HPDE6-E6E7 (cell line): Measurements from ENCODE around the gene GOLGA6L2.
"Not testable (repeated sequence)": the region's sequence is repeated elsewhere in the genome, so short reads cannot be mapped to it uniquely, and the experiment has no call there.

ENCODE experiments used
- DNase-seq: peaks from one replicate; pipeline ENCODE4 v3.0.0; 2011; ENCODE audit warnings: missing footprints; ENCODE audit errors: extremely low spot score

The GOLGA6L2 gene

DNA sequence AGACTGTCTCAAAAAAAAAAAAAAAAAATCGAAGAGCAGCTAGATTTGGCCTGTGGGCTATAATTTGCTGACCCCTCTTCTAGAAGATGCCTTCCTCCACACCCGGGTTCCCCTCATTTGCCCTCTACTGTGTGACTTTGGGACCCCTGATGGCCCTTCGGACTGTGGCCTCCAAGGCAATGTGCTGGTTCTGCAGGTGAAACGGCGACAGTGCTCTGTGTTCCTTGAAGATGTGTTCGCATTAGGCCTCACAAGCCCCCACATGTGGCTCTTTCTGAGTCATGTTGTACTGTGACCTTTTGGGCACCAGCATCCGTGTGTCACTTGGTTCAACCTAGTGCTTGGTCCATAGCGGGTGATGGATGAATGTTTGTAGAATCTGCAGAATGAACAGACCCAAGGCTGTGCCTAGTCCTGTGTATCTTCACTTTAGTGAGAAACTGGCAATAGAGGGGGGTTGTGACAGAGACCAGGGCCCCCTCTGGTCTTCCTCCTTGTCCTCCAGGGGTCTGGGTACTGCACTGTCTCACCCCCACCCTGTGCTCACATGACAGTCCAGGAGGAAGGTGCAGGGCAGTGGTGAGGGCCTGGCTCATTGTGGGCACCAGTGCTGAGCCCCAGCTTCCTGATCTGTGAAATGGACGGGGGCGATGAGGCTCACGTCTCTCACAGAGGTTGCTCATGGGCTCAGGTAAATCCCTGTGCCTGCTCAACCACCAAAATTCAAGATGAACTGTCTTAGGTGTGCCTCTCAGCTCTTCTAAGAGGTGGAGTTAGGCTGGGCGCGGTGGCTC is 22.7 kb downstream of the GOLGA6L2 start:
- DNase-seq: no peak

DNA sequence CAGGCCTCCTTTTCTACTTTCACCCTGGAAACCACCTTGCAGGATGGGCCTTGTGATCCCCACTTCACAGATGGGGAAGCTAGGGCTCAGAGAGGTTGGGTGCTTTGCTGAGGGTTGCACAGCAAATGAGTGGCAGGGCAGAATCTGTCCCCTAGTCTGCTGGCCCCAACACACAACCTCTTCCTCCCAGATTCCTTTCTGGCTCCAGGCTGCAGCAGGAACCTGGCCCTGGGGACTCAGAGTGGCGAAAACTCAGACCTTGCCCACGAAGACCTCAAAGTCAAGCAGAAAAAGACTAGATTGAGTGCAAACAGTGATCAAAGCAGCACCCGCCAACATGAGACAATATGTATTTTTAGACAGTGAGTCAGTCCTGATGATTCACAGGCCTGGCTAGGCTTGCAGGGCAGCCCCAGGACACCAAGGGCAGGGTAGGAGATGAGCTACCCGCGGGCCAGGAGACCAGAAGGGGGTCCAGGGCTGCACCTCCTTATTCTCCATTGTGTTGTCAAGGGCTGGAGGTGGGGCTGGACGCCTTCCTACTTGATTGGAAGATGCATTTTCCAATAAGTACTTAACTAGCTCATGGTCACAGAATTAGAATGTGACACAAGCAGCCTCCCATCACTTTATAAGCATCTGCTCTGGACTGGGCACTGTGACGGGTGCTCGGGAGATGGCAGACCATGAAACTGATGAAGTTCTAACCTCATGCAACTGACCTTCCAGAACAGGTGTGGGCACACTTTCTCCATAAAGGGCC is 23.9 kb downstream of the GOLGA6L2 start:
- DNase-seq: no peak

DNA sequence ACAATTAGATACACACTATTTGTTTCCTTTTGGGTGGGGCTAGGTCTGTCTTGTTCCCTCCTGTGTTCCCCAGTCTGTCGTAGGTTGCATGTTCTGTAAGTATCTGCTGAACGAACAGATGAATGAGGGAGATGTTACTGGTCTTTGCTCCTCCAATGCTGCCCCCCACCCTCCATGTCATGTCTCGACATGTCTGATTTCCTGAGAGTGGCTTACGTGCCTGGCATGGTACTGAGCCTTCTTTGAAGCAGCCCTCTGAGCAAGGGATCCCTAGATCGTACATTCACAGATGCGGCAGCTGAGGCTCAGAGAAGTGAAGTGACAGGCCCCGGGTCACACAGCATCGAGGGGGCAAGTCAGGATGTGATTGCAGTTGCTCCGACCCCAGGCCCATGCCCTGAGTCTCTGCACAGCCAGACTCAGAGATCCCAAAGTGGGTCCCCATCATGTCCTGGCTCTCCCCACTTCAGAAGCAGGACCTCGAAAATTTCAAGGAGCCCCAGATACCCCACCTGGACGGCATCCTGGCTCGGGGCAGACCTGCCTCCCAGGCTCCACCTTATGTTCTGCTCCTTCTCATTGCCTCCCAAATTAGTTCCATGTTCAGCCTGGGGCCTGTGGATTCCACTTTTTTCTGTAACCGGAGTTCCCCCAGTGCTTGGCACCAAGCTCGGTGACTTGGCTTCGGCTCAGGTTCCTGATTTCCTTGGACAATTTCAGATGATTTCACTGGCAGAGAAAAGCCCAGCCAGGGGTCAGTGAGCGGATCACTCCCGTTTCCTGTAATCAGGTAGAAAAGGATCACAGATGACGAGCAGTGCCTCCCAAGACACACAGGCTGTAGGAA is 24.7 kb downstream of the GOLGA6L2 start:
- no peak for DNase-seq

DNA sequence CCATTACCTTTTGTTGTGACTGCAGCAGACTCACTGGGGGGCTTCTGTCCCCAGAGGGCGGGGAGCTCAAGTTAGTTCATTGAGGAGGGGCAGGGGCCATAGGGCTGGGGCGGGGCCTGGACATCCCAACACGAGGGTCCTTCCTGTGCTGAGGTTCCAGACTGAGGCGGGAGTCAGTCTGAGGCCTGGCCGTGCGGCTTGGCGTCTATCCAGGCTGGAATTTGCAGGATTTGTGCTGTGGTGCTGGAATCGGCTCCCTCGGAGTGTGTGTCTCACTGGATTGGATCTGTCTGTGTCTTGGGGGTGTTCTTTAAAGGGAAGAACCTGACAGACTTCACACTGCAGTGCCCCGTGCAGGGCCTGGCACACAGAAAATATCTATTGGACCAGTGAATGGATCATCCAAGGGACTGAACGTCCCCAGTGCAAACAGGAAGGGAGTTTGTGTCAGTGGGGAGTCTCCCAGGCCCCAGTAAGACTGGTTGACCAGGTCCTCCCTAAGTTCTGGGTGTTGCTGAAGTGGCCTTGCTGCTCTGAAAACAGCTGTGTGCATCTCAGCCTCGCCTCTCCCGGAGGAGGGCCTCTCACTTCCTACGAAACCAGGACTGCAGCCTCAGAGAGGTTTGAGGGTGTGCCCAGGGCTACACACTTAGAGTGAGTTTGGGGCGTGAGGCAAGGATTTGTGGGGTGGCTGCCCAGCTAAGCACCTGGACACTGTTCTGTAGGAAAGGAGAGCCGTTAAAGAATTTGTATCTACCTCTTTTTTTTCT is 26.1 kb downstream of the GOLGA6L2 start:
- DNase-seq: no peak

DNA sequence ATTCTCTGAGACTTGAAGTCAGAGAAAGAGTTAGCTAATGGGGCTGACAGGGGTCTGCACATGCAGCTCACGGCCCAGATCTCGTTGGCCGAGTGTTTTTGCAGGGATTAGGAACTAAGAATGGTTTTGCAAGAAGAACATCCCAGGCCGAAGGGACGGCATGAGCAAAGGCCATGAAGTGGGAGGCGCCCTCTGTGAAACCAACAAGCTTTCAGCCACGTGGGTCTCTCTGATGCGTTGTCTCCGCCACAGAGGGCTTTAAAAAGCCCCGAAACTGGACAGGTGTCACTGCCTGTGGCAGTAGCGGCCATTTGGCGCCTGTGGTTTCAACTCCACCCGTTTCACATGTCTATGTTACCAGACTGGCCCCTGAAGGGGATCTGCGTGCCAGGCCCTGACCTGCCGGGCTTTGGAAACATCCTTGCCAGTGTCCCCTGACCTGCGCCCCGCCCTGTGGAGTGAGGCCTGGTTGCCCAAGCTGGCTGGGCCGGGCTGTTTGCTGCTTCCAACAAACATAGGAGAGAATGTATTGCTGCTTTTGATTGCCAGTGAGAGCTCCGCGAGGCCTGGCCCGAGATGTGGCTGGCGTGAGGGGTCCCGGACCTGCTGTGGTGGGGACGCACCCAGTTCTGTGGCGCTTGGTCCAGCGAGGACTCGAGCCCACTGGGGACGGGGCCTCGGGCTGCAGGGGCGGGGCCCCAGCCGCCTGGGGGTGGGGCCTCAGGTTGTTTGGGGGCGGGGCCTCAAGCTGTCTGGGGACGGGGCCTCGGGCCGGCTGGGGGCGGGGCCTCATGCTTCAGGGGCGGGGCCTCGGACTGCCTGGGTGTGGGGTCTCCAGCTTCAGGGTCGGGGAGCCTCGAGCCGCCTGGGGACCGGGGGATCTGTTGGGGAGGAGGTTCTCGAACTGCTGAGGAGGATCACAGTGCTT is 30.4 kb downstream of the GOLGA6L2 start:
- no peak for DNase-seq

DNA sequence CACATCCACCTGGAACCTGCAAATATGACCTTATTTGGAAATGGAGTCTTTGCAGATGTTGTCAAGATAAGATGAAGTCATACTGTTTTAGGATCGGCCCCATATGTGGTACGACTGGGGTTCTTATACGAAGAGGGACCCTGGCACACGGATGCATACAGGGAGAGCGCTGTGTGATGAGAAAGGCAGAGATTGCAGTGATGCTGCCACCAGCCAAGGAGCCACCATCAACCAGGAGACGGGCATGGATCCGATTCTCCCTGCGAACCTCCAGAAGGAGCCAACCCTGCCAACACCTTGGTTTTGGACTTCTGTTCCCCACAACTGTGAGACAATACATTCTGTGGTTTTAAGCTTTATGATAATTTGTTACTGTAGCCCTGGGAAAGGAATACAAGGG is 31.2 kb downstream of the GOLGA6L2 start:
- DNase-seq: not testable (repeated sequence)

DNA sequence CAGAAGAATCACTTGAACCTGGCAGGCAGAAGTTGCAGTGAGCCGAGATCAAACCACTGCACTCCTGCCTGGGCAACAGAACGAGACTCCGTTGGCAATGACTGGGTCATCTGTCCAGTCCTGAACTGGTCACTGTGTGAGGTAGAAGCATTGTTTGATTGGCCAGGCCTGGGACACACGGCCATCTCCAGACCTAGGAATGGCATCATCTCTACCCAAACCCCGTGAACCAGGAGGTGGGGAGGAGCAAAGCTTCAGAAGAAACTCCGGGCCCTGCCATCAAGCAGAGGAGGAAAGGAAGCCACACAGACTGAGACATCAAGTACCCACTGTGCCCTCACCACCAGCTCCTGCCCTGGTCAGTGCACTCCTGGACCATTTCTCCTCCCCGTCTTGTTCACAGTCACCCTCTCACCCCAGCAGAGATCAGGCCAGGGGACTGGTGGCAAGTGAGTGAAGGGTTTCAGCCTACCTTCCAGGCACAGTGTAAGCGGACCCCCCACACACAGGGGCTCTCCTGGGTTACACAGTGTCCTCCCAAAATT is 31.6 kb downstream of the GOLGA6L2 start:
- no peak for DNase-seq

DNA sequence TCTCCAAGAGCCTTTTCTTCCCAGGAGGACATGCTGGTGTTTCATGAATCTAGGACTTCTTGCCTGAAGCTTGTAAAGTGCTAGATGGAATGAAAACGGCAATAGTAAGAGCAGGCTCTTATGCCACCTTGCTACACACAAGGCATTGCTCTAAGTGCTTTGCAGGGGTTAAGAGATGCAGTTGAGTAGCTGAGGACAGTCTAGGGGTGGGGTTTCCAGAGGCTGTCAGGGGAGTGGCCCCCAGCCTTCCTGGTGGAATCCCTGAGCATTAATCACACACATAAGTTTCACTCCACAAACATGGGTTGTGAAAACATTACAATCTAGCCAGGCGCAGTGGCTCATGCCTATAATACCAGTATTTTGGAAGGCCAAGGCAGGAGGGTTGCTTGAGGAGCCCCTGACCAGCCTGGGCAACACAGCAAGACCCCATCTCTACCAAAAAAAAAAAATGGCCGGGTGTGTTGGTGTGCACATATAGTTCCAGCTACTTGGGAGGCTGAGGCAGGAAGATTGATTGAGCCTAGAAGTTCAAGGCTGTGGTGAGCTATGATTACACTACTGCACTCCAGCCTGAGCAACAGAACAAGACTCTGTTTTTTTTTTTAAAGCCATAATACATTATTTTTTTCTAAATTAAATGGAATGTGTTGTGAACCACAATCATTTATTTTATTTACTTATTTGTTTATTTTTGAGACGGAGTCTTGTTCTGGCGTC is 34.0 kb downstream of the GOLGA6L2 start:
- DNase-seq: not testable (repeated sequence)

DNA sequence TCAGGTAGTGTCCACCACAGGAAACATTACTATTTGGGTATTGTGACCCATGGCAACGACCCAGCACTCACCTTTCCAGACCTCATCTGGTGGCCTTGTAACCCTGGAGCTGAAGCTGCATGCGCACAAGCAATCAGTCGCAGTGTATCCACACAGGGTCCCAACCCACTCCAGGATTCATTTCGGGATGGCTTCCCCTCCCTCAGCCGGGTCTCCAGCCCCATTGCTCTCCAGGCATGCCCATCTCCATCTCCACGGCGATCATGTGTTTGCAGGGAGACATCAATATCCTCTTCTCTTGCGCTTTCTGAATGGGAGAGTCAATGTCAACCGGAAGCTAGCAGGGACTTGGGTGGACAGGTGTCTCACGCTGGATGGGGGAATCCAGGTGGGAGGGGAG is 35.2 kb downstream of the GOLGA6L2 start:
- no peak for DNase-seq

DNA sequence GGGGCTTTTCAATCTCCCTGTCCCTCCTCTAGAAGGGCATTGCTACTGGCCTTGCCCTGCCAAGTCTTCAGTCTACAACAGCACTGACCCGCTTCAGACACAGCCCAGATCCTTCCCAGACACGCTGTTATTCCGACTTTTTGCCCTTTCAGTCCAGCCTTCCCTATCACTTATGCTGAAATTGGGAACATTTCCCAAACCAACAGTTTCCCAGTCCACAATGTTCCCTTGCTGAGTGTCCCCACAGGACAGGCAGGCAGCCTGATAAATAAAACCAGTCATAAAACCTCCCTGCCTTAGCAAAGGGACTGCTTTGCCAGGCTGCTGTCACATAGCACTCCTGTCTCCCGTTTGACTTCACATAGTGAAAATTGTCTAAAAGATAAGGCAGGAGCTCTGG is 43.5 kb downstream of the GOLGA6L2 start:
- no peak for DNase-seq

DNA sequence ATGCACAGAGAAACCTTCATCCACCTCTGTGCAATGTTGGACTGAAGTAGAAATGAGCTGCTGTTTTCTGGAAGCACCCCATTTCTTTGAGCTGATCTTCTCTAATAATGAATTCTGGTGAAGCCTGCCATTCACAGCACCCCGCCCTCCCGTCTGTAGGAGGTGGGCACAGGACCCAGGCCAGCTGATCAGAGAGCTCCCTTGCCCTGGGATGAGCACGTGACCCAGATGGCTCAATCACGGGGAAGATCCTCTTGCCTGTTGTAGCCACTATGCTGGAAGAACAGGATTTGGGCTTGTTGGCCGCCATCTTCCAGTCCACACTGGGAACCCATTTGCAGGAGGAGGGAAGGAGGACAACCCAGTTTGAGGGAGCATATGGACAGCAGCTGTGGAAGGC is 44.5 kb downstream of the GOLGA6L2 start:
- DNase-seq: no peak

DNA sequence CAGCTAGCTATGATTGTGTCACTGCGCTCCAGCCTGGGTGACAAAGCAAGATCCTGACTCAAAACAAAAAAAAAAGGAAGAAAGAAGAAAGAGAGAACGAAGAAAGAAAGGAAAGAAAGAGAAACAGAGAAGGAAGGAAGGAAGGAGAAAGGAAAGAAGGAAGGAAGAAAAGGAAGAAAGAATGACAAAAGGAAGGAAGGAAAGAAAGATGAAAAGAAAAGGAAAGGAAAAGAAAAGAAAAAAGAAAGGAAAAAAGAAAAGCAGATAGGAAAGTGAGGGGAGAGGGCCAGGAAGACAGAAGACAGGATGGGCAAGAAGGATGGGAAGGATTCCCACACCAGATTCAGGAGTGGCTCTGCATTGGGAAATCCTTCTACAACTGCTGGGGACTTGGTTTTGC is 44.9 kb downstream of the GOLGA6L2 start:
- DNase-seq: no peak

DNA sequence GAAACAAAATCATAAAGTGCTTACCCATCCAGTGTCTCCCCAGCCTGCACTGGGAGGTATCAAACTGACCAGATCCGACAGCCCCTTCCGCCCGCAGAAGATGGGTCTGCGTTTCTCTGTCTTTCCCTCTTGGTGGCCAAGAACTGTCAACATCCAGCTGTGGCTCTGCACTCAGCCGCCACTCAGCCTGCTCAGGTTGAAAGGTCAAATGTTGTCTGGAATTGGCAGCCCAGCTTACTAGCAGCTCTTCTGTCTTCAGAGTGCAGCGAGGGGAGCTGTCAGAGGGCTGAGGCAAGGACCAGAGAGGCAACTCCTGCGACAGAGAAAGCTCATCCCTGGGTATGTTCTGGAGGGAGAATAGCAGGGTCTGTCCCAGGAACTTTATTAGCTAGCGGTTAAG is 45.4 kb downstream of the GOLGA6L2 start:
- DNase-seq: no peak

DNA sequence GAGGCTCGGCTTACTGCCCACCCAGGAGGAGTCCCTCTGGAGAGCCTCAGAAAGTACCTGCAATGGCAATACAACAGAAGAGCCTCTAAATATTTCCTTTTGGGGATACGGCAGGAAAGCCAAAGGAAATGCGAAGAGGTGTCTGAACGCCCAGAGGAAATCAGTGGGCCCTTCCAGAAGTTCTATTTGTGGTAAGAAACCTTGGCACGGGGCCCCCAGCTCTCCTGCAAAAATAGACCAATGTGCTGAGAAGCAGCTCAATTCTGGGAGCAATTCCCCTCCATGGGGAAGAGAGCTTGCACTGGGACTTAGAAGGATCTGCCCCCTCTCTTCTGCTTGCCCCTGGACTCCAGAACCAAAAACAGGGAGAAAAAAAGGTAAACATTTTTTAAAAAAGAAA is 47.8 kb downstream of the GOLGA6L2 start:
- DNase-seq: not testable (repeated sequence)

DNA sequence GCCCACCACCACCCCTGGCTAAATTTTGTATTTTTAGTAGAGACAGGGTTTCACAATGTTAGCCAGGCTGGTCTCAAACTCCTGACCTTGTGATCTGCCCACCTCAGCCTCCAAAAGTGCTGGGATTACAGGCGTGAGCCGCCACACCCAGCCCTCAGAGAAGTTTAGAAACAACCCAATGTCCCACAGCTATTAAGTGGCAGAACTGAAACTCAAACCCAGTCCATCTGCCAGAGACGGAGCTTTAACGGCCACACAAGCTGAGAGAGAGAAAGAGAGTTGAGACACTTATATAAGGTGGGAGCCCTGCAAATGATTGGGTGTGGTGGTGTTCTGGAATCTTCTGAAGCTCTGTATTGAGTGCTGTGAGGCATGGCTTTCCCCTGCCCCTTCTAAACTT is 48.7 kb downstream of the GOLGA6L2 start:
- DNase-seq: not testable (repeated sequence)

DNA sequence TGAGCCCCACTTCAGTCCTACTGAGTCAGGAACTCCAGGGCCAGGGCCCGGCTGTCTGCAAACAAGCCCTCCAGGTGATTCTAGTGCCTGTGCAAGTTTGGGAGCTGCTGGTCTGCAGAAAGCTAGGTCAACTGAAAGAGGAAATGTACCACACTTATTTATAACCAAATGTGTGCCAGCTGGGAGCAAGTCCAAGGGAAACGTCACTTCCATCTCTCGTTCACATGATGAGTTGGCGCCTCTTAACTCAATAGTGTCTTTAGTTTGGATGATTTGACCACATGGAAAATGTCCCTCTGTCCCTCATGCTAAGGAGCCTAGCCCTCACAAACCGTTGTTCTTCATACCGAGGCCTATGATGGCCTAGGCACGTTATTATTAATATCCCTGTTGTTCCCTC is 49.3 kb downstream of the GOLGA6L2 start:
- no peak for DNase-seq

DNA sequence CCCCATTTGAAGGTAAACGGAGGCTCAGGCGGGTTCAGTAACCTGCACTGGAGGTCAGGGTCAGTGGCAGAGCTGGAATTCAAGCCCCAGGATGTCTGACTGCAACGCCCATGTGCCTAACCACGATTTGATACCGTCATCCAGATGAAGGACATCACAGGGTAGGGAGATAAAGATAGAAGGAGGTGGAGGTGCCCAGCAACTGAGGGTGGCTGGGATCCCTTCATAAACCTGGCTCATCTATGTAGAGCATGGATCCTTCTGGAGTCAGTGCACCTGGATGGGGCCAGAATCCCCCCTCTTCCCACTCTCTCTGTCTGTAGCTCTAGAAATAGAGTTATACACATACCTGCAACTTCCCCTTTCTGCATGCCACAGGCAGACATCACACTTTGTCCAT is 51.2 kb downstream of the GOLGA6L2 start:
- DNase-seq: no peak

DNA sequence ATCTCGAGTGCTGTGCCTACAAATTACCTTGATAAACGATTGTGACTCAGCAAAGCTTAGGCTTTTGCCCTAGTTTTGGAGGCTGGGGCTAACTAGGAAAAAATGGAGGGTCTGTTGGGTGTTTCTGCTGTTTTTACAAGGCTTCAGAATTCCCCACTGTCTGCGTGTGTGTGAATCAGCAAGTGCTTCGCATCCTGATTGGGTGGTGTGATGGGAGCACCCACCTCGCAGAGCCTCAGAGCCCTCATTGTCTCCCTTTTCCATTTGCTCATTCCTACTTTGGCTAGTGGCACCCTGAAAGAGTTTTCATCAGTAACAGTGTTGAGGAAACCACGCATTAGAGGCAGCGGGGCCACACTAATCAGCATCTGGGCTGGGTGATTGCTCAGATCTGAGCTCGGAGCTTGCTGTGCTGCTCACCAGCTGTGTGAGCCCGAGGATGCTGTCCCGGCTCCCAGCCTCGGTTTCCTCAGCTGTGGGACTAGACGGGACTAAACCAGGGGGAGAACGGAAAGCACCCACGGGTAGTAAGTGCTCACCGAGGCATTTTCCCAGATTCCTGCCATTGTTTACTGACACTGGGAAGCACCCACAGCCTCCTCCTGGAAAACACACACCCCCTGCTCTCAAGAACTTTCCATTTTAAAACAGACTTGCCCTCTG is 51.9 kb downstream of the GOLGA6L2 start:
- DNase-seq: no peak
